MCF 10A (cell line): ENCODE data around the gene LPO. TPM values are rescaled to one million over a fixed set of nuclear protein-coding genes. Genes with fewer than 3 reads are reported as not detected.

ENCODE experiments used
- BruUV-seq: library from RNA; stranded (reverse); fragments of 400-500 nt; replicated peaks from 2 replicates; lab custom pipeline; 2021; lab: Mats Ljungman, UMichigan
- CTCF ChIA-PET: fragments of 300-600 bp; sonication (Branson Sonifier 250); formaldehyde crosslinking; extraction: SDS; loops from one replicate; lab custom pipeline; 2021; ENCODE audit warnings: antibody characterized with exemption, inconsistent platforms; lab: Yijun Ruan, JAX
- POLR2A ChIA-PET: fragments of 300-600, 350-650 bp; sonication (Branson Sonifier 250); formaldehyde crosslinking; extraction: SDS; loops from one replicate; lab custom pipeline; 2020; ENCODE audit warnings: antibody characterized with exemption, inconsistent platforms; lab: Yijun Ruan, JAX
- DNase-seq: peaks from one replicate; pipeline ENCODE4 v3.0.0-alpha.2; 2018; ENCODE audit not compliant: unreplicated experiment
- H3K27ac Mint-ChIP-seq: one replicate; pipeline ENCODE4 v1.8.0; 2022; ENCODE audit warnings: mild to moderate bottlenecking, low read depth, mixed read lengths; ENCODE audit not compliant: unreplicated experiment
- H3K27me3 Mint-ChIP-seq: one replicate; pipeline ENCODE4 v1.8.0; 2022; ENCODE audit warnings: mixed read lengths; ENCODE audit not compliant: insufficient read depth, unreplicated experiment
- H3K36me3 Mint-ChIP-seq: one replicate; pipeline ENCODE4 v1.8.0; 2022; ENCODE audit warnings: mild to moderate bottlenecking, moderate library complexity, mixed read lengths; ENCODE audit not compliant: insufficient read depth, unreplicated experiment
- H3K4me1 Mint-ChIP-seq: one replicate; pipeline ENCODE4 v1.8.0; 2022; ENCODE audit warnings: mixed read lengths; ENCODE audit not compliant: insufficient read depth, unreplicated experiment
- H3K4me3 Mint-ChIP-seq: one replicate; pipeline ENCODE4 v1.8.0; 2022; ENCODE audit warnings: mild to moderate bottlenecking, moderate library complexity, mixed read lengths; ENCODE audit not compliant: unreplicated experiment
- H3K9me3 Mint-ChIP-seq: one replicate; pipeline ENCODE4 v1.8.0; 2022; ENCODE audit warnings: mixed read lengths; ENCODE audit not compliant: unreplicated experiment
- CTCF ChIP-seq: fragments of 200-600 bp; IDR thresholded peaks from one replicate; pipeline ENCODE4 v1.8.0; 2022; ENCODE audit warnings: antibody characterized with exemption, mild to moderate bottlenecking; ENCODE audit not compliant: unreplicated experiment
- intact Hi-C: fragments of 100-400 bp; cut with micrococcal nuclease; formaldehyde crosslinking; loops from 2 replicates; pipeline ENCODE4 v1.14.1; 2022
- total RNA-seq: library from RNA; stranded (reverse); gene quantifications from 2 replicates; pipeline ENCODE4 v1.2.3, GENCODE V29; 2022

The LPO gene
- total RNA-seq, 1 experiment from 2014 or later = not detected

GRCh38 chr17:58249270-58250133 lies 11.1 kb downstream of the LPO start:
- peak; percentile 67 for TF ChIP-seq CTCF
- no peak overlapping the region for H3K27ac Mint-ChIP-seq
- H3K36me3 Mint-ChIP-seq = no peaks in the 10 kb centered on the region
- peaks cover 63% of the 10 kb centered on the region for H3K27me3 Mint-ChIP-seq
- no peaks in the 10 kb centered on the region for H3K4me1 Mint-ChIP-seq
- ChIA-PET POLR2A (interaction anchor here (0.7 kb wide), 1 partner anchor 243 kb away, joined by 4 read pairs; no protein-coding TSS in a partner anchor), CTCF (interaction anchor here (0.5 to 1.5 kb wide), 4 partner anchors 13 to 205 kb away, joined by 3 to 7 read pairs (median 4); no protein-coding TSS in a partner anchor)
- H3K4me3 Mint-ChIP-seq = no peak overlapping the region
- peak; percentile 33 for DNase-seq
- no peaks in the 10 kb centered on the region for H3K9me3 Mint-ChIP-seq
- intact Hi-C loops = no loop called here
- BruUV-seq = no TSS peak

GRCh38 chr17:58250344-58251011 lies 12.1 kb downstream of the LPO start:
- no peak for DNase-seq
- CTCF ChIA-PET = interaction anchor here (0.5 to 1.5 kb wide), 4 partner anchors 14 to 129 kb away, joined by 3 to 7 read pairs (median 4); no protein-coding TSS in a partner anchor
- H3K27me3 Mint-ChIP-seq = peaks cover 63% of the 10 kb centered on the region
- no peaks in the 10 kb centered on the region for H3K4me1 Mint-ChIP-seq
- no peak overlapping the region for H3K27ac Mint-ChIP-seq
- POLR2A ChIA-PET = interaction anchor here (0.7 kb wide), 1 partner anchor 242 kb away, joined by 4 read pairs; no protein-coding TSS in a partner anchor
- H3K9me3 Mint-ChIP-seq = no peaks in the 10 kb centered on the region
- no peak for TF ChIP-seq CTCF
- H3K4me3 Mint-ChIP-seq = no peak overlapping the region
- H3K36me3 Mint-ChIP-seq = no peaks in the 10 kb centered on the region
- intact Hi-C loops = no loop called here
- no TSS peak for BruUV-seq

GRCh38 chr17:58252141-58252540 lies 13.8 kb downstream of the LPO start:
- Mint-ChIP-seq H3K4me1 (no peaks in the 10 kb centered on the region), H3K27me3 (peaks cover 65% of the 10 kb centered on the region), H3K36me3 (no peaks in the 10 kb centered on the region), H3K4me3 (no peak overlapping the region), H3K9me3 (no peaks in the 10 kb centered on the region), H3K27ac (no peak overlapping the region)
- BruUV-seq = no TSS peak
- intact Hi-C loops = no loop called here
- TF ChIP-seq CTCF = no peak
- CTCF ChIA-PET = no interaction called here
- POLR2A ChIA-PET = interaction anchor here (0.6 kb wide), 1 partner anchor 195 kb away, joined by 3 read pairs; no protein-coding TSS in a partner anchor
- DNase-seq = no peak

GRCh38 chr17:58253082-58253481 lies 14.7 kb downstream of the LPO start:
- Mint-ChIP-seq H3K27me3 (peaks cover 75% of the 10 kb centered on the region), H3K9me3 (no peaks in the 10 kb centered on the region), H3K36me3 (no peaks in the 10 kb centered on the region), H3K27ac (no peak overlapping the region), H3K4me1 (no peaks in the 10 kb centered on the region), H3K4me3 (no peak overlapping the region)
- TF ChIP-seq CTCF = no peak
- BruUV-seq = no TSS peak
- intact Hi-C loops = no loop called here
- ChIA-PET CTCF (interaction anchor here (0.7 kb wide), 1 partner anchor 128 kb away, joined by 3 read pairs; no protein-coding TSS in a partner anchor), POLR2A (interaction anchor here (0.6 kb wide), 1 partner anchor 1247 kb away, joined by 3 read pairs; no protein-coding TSS in a partner anchor)
- no peak for DNase-seq
